Measurements from ENCODE around the gene ABCD4.

GRCh38 chr14:74263181-74263580 is 39.6 kb downstream of the ABCD4 start:
- TF ChIP-seq POLR2A (IDR thresholded peaks at IDR 0.05; ENCODE audit: low read depth, low read length) (no peak), CTCF (conservative IDR thresholded peaks at IDR 0.05; ENCODE audit: low read depth, low read length) (no peak), CEBPB (IDR thresholded peaks at IDR 0.05; ENCODE audit: low read depth, low read length) (no peak), SMC3 (IDR thresholded peaks at IDR 0.05; ENCODE audit: low read depth, low read length) (no peak), RCOR1 (IDR thresholded peaks at IDR 0.05; ENCODE audit: insufficient replicate concordance, low read length) (no peak), ELK1 (IDR thresholded peaks at IDR 0.05; ENCODE audit: borderline replicate concordance, low read depth, low read length) (no peak), NFE2L2 (IDR thresholded peaks at IDR 0.05; ENCODE audit: low read depth, low read length) (no peak), MAZ (IDR thresholded peaks at IDR 0.05; ENCODE audit: borderline replicate concordance, low read depth, low read length) (no peak)
- TF ChIP-seq, protein P1, sequence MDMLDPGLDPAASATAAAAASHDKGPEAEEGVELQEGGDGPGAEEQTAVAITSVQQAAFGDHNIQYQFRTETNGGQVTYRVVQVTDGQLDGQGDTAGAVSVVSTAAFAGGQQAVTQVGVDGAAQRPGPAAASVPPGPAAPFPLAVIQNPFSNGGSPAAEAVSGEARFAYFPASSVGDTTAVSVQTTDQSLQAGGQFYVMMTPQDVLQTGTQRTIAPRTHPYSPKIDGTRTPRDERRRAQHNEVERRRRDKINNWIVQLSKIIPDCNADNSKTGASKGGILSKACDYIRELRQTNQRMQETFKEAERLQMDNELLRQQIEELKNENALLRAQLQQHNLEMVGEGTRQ (IDR thresholded peaks at IDR 0.05; ENCODE audit: low read depth, low read length): no peak

Data from IMR-90 (cell line).